GM12872 (cell line): ENCODE data around the gene LSAMP.

Source experiments
- TF ChIP-seq, protein P1 (sequence below): IDR thresholded peaks from 3 replicates; pipeline ENCODE4 v1.5.1; 2011; ENCODE audit warnings: low read depth, mild to moderate bottlenecking, low read length, moderate library complexity; ENCODE audit not compliant: insufficient read depth

LSAMP gene

DNA sequence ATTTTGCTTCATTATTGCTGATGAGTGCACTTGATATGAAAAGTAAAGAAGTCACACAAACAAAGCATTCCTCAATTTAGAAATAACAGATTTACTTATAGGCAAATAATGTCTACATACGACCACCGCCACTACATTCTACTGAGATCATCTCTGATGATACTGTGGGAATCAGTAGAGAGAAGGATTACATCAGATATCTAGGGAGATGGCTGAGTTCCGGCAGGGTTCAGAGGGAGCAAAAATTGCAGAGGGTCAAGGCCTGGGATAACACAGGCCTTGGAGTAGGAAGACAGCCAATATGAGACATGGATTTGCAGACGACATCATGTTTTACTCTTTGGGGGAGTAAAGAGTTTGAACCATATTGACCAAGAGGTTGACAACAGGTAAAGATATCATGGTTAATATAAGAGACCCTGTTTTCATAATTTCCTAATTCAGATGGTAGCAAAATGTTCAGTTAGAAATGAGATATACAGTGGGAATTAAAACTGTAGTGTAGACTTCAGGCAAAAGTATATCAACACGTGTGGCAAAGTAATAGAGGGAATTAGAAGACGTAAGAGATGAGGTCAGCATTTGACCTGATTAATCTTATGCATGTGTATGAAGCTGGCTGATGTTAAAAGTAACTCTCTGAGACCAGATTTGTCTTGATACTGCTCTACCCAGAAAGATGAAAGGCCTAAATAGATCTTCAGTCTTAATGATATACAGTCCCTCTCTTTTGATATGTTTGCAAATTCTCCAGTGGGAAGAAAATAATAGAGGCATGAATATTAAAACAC is 15.6 kb downstream of the LSAMP start:
- TF ChIP-seq, protein P1, sequence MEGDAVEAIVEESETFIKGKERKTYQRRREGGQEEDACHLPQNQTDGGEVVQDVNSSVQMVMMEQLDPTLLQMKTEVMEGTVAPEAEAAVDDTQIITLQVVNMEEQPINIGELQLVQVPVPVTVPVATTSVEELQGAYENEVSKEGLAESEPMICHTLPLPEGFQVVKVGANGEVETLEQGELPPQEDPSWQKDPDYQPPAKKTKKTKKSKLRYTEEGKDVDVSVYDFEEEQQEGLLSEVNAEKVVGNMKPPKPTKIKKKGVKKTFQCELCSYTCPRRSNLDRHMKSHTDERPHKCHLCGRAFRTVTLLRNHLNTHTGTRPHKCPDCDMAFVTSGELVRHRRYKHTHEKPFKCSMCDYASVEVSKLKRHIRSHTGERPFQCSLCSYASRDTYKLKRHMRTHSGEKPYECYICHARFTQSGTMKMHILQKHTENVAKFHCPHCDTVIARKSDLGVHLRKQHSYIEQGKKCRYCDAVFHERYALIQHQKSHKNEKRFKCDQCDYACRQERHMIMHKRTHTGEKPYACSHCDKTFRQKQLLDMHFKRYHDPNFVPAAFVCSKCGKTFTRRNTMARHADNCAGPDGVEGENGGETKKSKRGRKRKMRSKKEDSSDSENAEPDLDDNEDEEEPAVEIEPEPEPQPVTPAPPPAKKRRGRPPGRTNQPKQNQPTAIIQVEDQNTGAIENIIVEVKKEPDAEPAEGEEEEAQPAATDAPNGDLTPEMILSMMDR: no peak

DNA sequence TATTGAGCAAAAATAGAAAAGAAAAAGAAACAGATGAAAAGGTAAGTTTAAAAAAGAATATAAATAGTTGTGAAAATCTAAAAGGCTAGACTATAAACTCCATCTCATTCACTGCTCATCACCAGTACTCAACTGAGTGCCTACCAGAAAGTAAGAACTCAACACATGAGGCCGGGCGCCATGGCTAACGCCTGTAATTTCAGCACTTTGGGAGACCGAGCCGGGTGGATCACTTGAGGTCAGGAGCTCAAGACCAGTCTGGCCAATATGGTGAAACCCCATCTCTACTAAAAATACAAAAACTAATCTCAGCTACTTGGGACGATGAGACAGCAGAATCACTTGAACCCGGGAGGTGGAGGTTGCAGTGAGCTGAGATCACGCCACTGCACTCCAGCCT is 19.3 kb downstream of the LSAMP start:
- TF ChIP-seq, protein P1: no peak

DNA sequence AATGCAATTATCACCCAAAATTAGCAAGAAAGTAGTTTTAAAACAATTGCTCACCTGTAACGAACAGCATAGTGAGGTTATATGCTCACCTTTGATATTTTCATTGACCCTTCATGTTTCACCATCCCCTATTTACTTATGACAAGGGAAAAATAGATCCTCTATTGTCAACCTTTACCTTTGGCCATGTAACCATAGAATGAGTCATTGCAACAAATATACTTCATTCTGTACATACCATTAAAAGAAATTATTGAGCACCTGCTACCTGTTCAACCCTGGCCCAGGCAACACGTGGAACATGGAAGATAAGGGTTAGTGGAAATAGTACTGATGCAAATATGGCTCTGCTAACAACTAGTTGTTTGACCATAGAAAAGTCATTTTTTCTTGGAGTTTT is 20.2 kb downstream of the LSAMP start:
- TF ChIP-seq, protein P1: no peak

DNA sequence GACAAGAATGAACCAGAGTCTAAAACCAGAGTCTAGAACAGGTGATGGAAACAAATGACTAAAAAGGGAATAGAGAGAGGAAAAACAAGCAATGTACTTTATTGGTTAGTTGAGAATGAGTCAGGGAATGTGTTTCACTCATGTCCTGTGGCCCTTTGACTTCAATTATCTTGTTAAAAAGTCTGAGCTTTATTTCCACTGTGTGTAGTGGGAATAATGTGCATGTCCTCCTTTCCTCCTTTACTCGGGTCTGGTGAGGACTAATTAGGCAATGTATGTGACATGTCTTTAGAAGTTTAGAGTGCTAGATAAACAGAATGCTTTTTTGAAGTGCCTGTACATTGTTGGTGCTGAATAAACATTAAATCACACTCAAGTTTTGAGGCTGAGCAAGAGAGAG is 21.3 kb downstream of the LSAMP start:
- TF ChIP-seq, protein P1: no peak

DNA sequence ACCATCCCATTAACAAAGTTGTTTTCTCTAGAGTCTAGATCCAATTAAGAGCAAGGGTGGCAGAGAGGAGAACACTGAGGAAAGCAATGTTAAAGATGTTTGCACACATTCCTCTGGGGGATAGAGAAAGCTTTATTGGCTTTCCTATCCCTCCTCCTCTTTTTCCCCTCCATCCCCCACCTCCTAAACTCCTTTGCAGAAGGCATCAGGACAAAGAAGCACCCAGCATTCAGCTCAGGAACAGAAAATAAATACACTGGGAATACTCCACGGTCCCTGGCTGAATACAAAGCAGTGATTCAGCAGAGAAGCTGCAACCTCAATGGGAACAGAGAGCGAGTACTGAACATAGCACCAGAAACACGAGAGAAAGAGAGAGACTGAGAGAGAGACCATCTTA is 21.9 kb downstream of the LSAMP start:
- TF ChIP-seq, protein P1: no peak

DNA sequence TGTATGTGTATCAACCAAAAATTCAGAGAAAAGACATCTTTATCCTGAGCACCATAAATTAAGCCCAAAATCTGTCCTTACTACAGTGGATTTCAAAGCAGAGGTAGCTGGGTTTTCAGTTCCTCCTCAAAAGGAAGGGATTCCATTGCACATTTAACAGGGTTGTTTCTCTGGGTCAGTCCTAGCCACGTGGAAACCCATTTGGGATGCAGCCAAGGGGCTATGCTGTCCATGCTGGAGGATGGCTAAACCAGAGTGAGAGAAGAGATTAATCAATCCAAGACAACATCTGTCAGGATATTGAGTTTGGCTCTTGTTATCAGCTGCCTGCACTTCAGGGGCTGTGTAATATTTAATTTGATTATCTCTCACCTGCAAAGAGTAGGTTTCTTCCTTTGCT is 28.1 kb downstream of the LSAMP start:
- TF ChIP-seq, protein P1: no peak

DNA sequence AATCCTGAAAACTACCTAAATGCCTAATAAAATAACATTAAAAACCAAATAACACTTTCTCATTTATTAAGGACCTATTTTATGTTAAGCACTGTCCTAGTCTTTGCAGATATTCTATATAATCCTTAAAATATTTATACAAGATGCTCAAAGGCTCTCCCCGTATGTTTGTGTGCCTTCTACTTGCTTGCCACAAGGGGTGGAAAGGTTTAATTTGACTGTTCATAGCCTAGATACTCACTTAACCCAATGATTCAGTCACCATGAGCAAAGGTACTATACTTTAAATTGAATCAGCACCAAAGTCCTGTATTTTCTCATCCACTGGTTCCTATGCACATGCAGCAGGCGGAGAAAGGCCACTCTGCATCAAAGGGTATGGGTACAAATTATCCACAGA is 32.0 kb downstream of the LSAMP start:
- TF ChIP-seq, protein P1: no peak
